K562 (cell line): ENCODE data around the gene PIN1. TPM values are rescaled to one million over a fixed set of nuclear protein-coding genes. Genes with fewer than 3 reads are reported as not detected.
A peak's percentile ranks its signal among the peaks of the same experiment; 100 is the strongest.

Experiments used
- BRF2 ChIP-seq: IDR thresholded peaks from 3 replicates; pipeline ENCODE4 v1.6.1; 2011; ENCODE audit warnings: borderline replicate concordance, mild to moderate bottlenecking; ENCODE audit not compliant: insufficient read length, insufficient read depth
- ELF4 ChIP-seq: fragments of 450-650 bp; formaldehyde crosslinking; IDR thresholded peaks from 2 replicates; pipeline ENCODE4 v1.4.0; 2022; ENCODE audit warnings: missing genetic modification characterization
- FOXK2 ChIP-seq, 2 experiments: fragments of 450-650 bp; IDR thresholded peaks in 1 of 2; conservative IDR thresholded peaks in 1 of 2; 2 replicates each; pipeline ENCODE4 v1.6.1; 2016; ENCODE audit warnings: low read depth in 2 of 2, mild to moderate bottlenecking in 1 of 2
- HDGF ChIP-seq: fragments of 450-650 bp; IDR thresholded peaks from 2 replicates; pipeline ENCODE4 v1.6.1; 2016
- IRF2 ChIP-seq: sonication (generic); formaldehyde crosslinking; IDR thresholded peaks from 2 replicates; pipeline ENCODE4 v1.8.1; 2022; ENCODE audit warnings: mild to moderate bottlenecking, missing genetic modification reagents
- KAT7 ChIP-seq: sonication (generic); formaldehyde crosslinking; IDR thresholded peaks from 2 replicates; pipeline ENCODE4 v1.8.0; 2022; ENCODE audit warnings: missing genetic modification reagents, mild to moderate bottlenecking, borderline replicate concordance
- KLF1 ChIP-seq: fragments of 450-650 bp; IDR thresholded peaks from 2 replicates; pipeline ENCODE4 v1.6.1; 2016; ENCODE audit warnings: missing genetic modification characterization, missing compliant biosample characterization
- KLF6 ChIP-seq: fragments of 250-450 bp; sonication (Bioruptor Pico); IDR thresholded peaks from 2 replicates; pipeline ENCODE4 v1.4.0; 2020; ENCODE audit warnings: mild to moderate bottlenecking, moderate library complexity, borderline replicate concordance
- LEF1 ChIP-seq: fragments of 450-650 bp; IDR thresholded peaks from 2 replicates; pipeline ENCODE4 v1.6.1; 2016; ENCODE audit warnings: mild to moderate bottlenecking
- MAFG ChIP-seq: fragments of 450-650 bp; conservative IDR thresholded peaks from 2 replicates; pipeline ENCODE4 v1.6.1; 2016; ENCODE audit warnings: missing genetic modification characterization, missing compliant biosample characterization
- MYBL2 ChIP-seq, 2 experiments: fragments of 450-650 bp in 1 of 2; sonication (generic) in 1 of 2; formaldehyde crosslinking in 1 of 2; IDR thresholded peaks; 2 replicates each; pipeline versions ENCODE4 v1.6.1 to v1.8.1; 2017 to 2022; ENCODE audit warnings: borderline replicate concordance in 1 of 2, inconsistent platforms in 1 of 2, low read depth in 1 of 2, mild to moderate bottlenecking in 1 of 2, missing genetic modification reagents in 1 of 2, moderate library complexity in 1 of 2
- NFIX ChIP-seq: fragments of 250-450 bp; sonication (Bioruptor Pico); IDR thresholded peaks from 2 replicates; pipeline ENCODE4 v1.4.0; 2020; ENCODE audit warnings: low read depth, mild to moderate bottlenecking, moderate library complexity
- PHB2 ChIP-seq: fragments of 450-650 bp; IDR thresholded peaks from 2 replicates; pipeline ENCODE4 v1.6.1; 2017; ENCODE audit warnings: low read depth
- SMC3 ChIP-seq: conservative IDR thresholded peaks from 2 replicates; pipeline ENCODE4 v1.6.1; 2011; ENCODE audit warnings: low read depth, low read length, improper control_type of control experiment; ENCODE audit not compliant: insufficient read depth
- SRF ChIP-seq, 2 experiments: fragments of 250-450, 450-650 bp in 1 of 2; sonication (Bioruptor Pico) in 1 of 2; sonication (generic) in 1 of 2; formaldehyde crosslinking; IDR thresholded peaks; 2 replicates each; pipeline versions ENCODE4 v1.5.0 to v1.5.1; 2020 to 2022; ENCODE audit warnings: mild to moderate bottlenecking in 1 of 2, missing genetic modification reagents in 1 of 2
- TAF1 ChIP-seq: IDR thresholded peaks from 2 replicates; pipeline ENCODE4 v1.6.1; 2011; ENCODE audit warnings: mild to moderate bottlenecking, low read length, moderate library complexity; ENCODE audit not compliant: insufficient read depth, control insufficient read depth, severe bottlenecking; ENCODE audit errors: extremely low read depth
- TGIF2 ChIP-seq: sonication (generic); formaldehyde crosslinking; IDR thresholded peaks from 2 replicates; pipeline ENCODE4 v1.8.1; 2022; ENCODE audit warnings: mild to moderate bottlenecking, missing genetic modification reagents, moderate library complexity
- ZNF184 ChIP-seq: sonication (generic); formaldehyde crosslinking; IDR thresholded peaks from 2 replicates; pipeline ENCODE4 v1.5.0; 2020; ENCODE audit warnings: missing genetic modification reagents
- ZNF551 ChIP-seq: fragments of 250-450 bp; sonication (Bioruptor Pico); IDR thresholded peaks from 2 replicates; pipeline ENCODE4 v1.5.0; 2021; ENCODE audit warnings: mild to moderate bottlenecking, moderate library complexity
- ZNF76 ChIP-seq: fragments of 250-450 bp; sonication (Bioruptor Pico); IDR thresholded peaks from 2 replicates; pipeline ENCODE4 v1.4.0; 2020; ENCODE audit warnings: mild to moderate bottlenecking, moderate library complexity, borderline replicate concordance
- polyA plus RNA-seq, 8 experiments: library from polyadenylated mRNA; depleted of rRNA in 4 of 8; stranded (reverse) in 5 of 8; unstranded in 3 of 8; fragments of >200 nt; fragmentation: Nextera tagmentation in 2 of 8; fragmentation: Illumina TruSeq in 1 of 8; extraction: Ambion mirVana in 2 of 8; extraction: Trizol in 1 of 8; gene quantifications; 2 replicates each; pipeline versions ENCODE4 v1.2.1 to v1.2.3, GENCODE V29; 2011 to 2014; ENCODE audit warnings: inconsistent platforms in 1 of 8, missing spikeins in 1 of 8
- total RNA-seq, 7 experiments: library from RNA; depleted of rRNA in 6 of 7; stranded (reverse); fragments of >200 nt in 6 of 7; fragmentation: Illumina TruSeq in 2 of 7; extraction: Trizol in 2 of 7; gene quantifications; 2 replicates each; pipeline versions ENCODE4 v1.2.1 to v1.2.3, GENCODE V29; 2011 to 2021; ENCODE audit warnings: low replicate concordance in 1 of 7
- TF ChIP-seq, protein P1 (sequence below): fragments of 250-450 bp; sonication (Bioruptor Pico); IDR thresholded peaks from 2 replicates; pipeline ENCODE4 v1.5.1; 2021; ENCODE audit warnings: mild to moderate bottlenecking
- TF ChIP-seq, protein P2 (sequence below): fragments of 450-650 bp; formaldehyde crosslinking; IDR thresholded peaks from 2 replicates; pipeline ENCODE4 v1.4.0; 2020; ENCODE audit warnings: mild to moderate bottlenecking, mixed read lengths

The PIN1 gene
- total and polyA plus RNA-seq, 9 of the 15 experiments (the other 6 are each of a cell fraction or from before 2014, with no cell fraction given) = 1.6 to 178 (median 42.5) TPM

DNA sequence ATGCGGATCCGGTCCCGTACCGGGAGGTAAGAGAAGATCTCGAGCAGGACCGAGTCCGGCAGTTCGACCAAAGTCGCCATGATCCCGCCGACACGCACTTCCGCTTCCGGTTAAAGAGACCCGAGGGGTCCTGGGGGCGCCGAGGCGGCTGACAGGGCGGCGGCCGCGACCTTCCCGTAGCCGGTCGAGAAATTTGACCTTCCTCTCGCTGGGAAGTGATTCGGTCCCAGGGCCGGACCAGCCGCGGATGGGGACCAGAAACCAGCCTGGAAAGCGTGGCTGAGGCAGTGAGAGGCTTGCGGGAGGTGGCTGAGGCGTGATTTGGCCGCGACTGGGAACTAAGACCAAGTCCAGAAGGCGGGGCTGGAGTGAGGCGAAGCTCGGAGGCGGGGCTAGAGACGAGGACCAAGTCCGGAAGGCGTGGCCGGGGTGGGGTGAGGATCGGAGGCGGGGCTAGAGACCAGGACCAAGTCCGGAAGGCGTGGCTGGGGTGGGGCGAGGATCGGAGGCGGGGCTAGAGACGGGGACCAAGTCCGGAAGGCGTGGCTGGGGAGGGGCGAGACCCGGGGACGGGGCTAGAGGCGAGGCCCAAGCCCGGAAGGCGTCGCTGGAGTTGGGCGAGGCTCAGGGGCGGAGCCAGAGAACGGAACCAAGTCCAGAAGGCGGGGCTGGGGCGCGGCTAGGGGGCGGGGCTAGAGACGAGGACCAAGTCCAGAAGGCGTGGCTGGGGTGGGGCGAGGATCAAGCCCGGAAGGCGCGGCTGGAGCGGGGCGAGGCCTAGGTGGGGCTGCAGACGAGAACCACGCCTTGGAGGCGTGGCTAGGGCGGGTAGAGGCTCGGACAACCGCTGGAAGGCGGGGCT, 16.2 kb upstream of the PIN1 start, which contains the start of gene FBXL12 (continued):
- TF ChIP-seq ZNF184 (no peak), TAF1 (peak; percentile 71), ZNF76 (CRISPR knock-in tag) (no peak), PHB2 (no peak), IRF2 (CRISPR knock-in tag) (no peak), TGIF2 (CRISPR knock-in tag) (no peak), BRF2 (no peak), LEF1 (no peak), SRF (CRISPR knock-in tag; IDR thresholded peaks at IDR 0.05) (peak in 1 of 2 experiments; percentile 13; a peak in 2 of 4 replicates), NFIX (CRISPR knock-in tag) (no peak), KAT7 (CRISPR knock-in tag) (no peak), MAFG (tag) (no peak), FOXK2 (conservative IDR thresholded peaks at IDR 0.05 in 1 of 2, IDR thresholded peaks at IDR 0.05 in 1 of 2; ENCODE audit: low read depth in 2 of 2) (no peak), HDGF (0 out of 2 replicates have a peak, but pooled peaks have one; percentile 51), ELF4 (CRISPR knock-in tag) (no peak), KLF1 (tag) (peak; percentile 60; the same call in 1 of the 2 replicates), ZNF551 (CRISPR knock-in tag) (no peak), MYBL2 (IDR thresholded peaks at IDR 0.05; ENCODE audit: low read depth) (no peak), MYBL2 (CRISPR knock-in tag; IDR thresholded peaks at IDR 0.05; ENCODE audit: borderline replicate concordance) (no peak), SMC3 (no peak), KLF6 (CRISPR knock-in tag) (no peak)
- TF ChIP-seq, protein P1, sequence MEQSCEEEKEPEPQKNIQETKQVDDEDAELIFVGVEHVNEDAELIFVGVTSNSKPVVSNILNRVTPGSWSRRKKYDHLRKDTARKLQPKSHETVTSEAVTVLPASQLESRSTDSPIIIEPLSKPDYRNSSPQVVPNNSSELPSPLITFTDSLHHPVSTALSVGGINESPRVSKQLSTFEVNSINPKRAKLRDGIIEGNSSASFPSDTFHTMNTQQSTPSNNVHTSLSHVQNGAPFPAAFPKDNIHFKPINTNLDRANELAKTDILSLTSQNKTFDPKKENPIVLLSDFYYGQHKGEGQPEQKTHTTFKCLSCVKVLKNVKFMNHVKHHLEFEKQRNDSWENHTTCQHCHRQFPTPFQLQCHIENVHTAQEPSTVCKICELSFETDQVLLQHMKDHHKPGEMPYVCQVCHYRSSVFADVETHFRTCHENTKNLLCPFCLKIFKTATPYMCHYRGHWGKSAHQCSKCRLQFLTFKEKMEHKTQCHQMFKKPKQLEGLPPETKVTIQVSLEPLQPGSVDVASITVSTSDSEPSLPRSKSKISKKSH = no peak
- TF ChIP-seq, protein P2, sequence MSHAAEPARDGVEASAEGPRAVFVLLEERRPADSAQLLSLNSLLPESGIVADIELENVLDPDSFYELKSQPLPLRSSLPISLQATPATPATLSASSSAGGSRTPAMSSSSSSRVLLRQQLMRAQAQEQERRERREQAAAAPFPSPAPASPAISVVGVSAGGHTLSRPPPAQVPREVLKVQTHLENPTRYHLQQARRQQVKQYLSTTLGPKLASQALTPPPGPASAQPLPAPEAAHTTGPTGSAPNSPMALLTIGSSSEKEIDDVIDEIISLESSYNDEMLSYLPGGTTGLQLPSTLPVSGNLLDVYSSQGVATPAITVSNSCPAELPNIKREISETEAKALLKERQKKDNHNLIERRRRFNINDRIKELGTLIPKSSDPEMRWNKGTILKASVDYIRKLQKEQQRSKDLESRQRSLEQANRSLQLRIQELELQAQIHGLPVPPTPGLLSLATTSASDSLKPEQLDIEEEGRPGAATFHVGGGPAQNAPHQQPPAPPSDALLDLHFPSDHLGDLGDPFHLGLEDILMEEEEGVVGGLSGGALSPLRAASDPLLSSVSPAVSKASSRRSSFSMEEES (CRISPR knock-in tag) = no peak
